Kidney (tissue), 14 donors: ENCODE data around the gene LRRC4C. TPM values are rescaled to one million over a fixed set of nuclear protein-coding genes. Genes with fewer than 3 reads are reported as not detected.

ENCODE experiments used
- DNase-seq, 5 donors: peaks; one replicate each; pipeline ENCODE4 v3.0.0-alpha.2; 2013 to 2020
- FAIRE-seq: peaks from 2 replicates; lab custom pipeline; 2012; peaks lifted over from hg19 to GRCh38; lab: Jason Lieb, UNC
- H3K27ac ChIP-seq, 2 donors: one replicate each; pipeline ENCODE4 v1.7.0; 2013; ENCODE audit warnings: low read depth in 2 of 2, low read length in 2 of 2, inconsistent platforms in 1 of 2
- H3K27me3 ChIP-seq: one replicate; pipeline ENCODE4 v1.7.1; 2013; ENCODE audit warnings: low read length, inconsistent platforms; ENCODE audit not compliant: control insufficient read depth, insufficient read depth
- H3K36me3 ChIP-seq, 3 donors: one replicate each; pipeline versions ENCODE4 v1.7.0 to v1.7.1; 2013; ENCODE audit warnings: low read length in 3 of 3, control low read depth in 1 of 3, inconsistent platforms in 1 of 3; ENCODE audit not compliant: insufficient read depth in 3 of 3, control insufficient read depth in 2 of 3
- H3K4me1 ChIP-seq, 3 donors: one replicate each; pipeline versions ENCODE4 v1.7.0 to v1.7.1; 2013; ENCODE audit warnings: low read length in 3 of 3, inconsistent platforms in 1 of 3, low read depth in 1 of 3; ENCODE audit not compliant: control insufficient read depth in 2 of 3, insufficient read depth in 2 of 3
- H3K4me3 ChIP-seq, 3 donors: one replicate each; pipeline versions ENCODE4 v1.7.0 to v1.8.1; 2013; ENCODE audit warnings: low read length in 3 of 3, control low read depth in 1 of 3, inconsistent platforms in 1 of 3
- H3K9ac ChIP-seq, 3 donors: one replicate each; pipeline versions ENCODE4 v1.7.0 to v1.7.1; 2013; ENCODE audit warnings: low read length in 3 of 3, control low read depth in 1 of 3, inconsistent platforms in 1 of 3
- H3K9me3 ChIP-seq, 3 donors: one replicate each; pipeline versions ENCODE4 v1.7.0 to v1.7.1; 2013; ENCODE audit warnings: low read length in 3 of 3, control low read depth in 1 of 3, inconsistent platforms in 1 of 3; ENCODE audit not compliant: control insufficient read depth in 2 of 3, insufficient read depth in 1 of 3
- CTCF ChIP-seq: IDR thresholded peaks from 3 replicates; pipeline ENCODE4 v1.5.1; 2012; ENCODE audit warnings: mild to moderate bottlenecking, moderate library complexity, borderline replicate concordance; ENCODE audit not compliant: insufficient read depth; ENCODE audit errors: extremely low read depth
- intact Hi-C: fragments of 100-400 bp; cut with DNase I; formaldehyde crosslinking; loops from one replicate; pipeline ENCODE4 v1.11.1; 2022
- polyA plus RNA-seq: library from polyadenylated mRNA; stranded (reverse); fragments of 350-450 nt; fragmentation: Illumina TruSeq; extraction: RNeasy Lipid Tissue Mini Kit (QIAGEN cat#74804); gene quantifications from one replicate; pipeline ENCODE4 v1.2.3, GENCODE V29; 2014; ENCODE audit warnings: low read depth, low replicate concordance; ENCODE audit not compliant: insufficient read depth
- total RNA-seq: library from RNA; stranded (reverse); fragmentation: NEBNext Ultra II Directional; extraction: Animal tissue kit (Norgen Biotek cat#: 25700); gene quantifications from one replicate; pipeline ENCODE4 v1.2.1, GENCODE V29; 2021
- donor health status: control.
- donor health status: control.
- donor health status: control.
- donor health status: control.
- donor health status: control.
- donor health status: DM: yes; HTN: yes; CAD: no.
- donor health status: Normal renal cell carcinoma (clear cell type).

Gene LRRC4C
- total and polyA plus RNA-seq, 2 donors from 2014 or later = 0.26 to 1.6 TPM

DNA sequence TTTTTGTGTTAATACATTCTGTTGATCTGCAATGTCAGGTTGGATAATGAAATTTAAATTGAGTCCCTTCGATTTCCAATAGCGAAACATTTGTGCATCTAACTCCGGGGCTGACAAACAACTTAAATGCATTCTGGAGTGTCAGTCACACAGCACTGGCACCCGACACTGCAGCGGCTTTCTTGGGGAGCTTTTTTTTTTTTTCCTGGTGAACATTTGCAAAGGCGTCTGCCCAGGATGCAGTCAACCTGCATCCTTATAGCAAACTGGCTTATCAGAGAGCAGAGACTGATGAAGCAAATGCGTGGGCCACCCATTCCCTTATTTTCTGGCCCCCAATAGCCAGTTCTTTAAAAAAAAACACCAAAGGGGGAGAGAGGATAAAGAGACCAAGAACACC is 1167.7 kb downstream of the LRRC4C start:
- FAIRE-seq (no peak), DNase-seq (peak in 2 of 5 donors; percentile 17 to 30)
- no peak for TF ChIP-seq CTCF
- Histone ChIP-seq H3K9ac (peak overlapping the region in 1 of 3 donors; percentile 56), H3K27ac (no peak overlapping the region), H3K36me3 (no peaks in the 10 kb centered on the region), H3K4me1 (peaks cover 0 to 3% (median 0%) of the 10 kb centered on the region in 3 donors), H3K4me3 (peak overlapping the region in 1 of 3 donors; percentile 55), H3K27me3 (no peaks in the 10 kb centered on the region), H3K9me3 (no peaks in the 10 kb centered on the region)
- intact Hi-C loops = no loop called here

- intact Hi-C loops = no loop called here
- Histone ChIP-seq H3K36me3 (no peaks in the 10 kb centered on the region), H3K4me3 (peak overlapping the region in 1 of 3 donors; percentile 55), H3K9me3 (no peaks in the 10 kb centered on the region), H3K9ac (peak overlapping the region in 1 of 3 donors; percentile 56), H3K27ac (no peak overlapping the region), H3K27me3 (no peaks in the 10 kb centered on the region), H3K4me1 (peaks cover 0 to 3% (median 0%) of the 10 kb centered on the region in 3 donors)
- DNase-seq = peak in 2 of 5 donors; percentile 31 to 40
- FAIRE-seq = no peak
- no peak for TF ChIP-seq CTCF
Observed at GRCh38 chr11:40291329-40291728, 1168.1 kb downstream of the LRRC4C start.

DNA sequence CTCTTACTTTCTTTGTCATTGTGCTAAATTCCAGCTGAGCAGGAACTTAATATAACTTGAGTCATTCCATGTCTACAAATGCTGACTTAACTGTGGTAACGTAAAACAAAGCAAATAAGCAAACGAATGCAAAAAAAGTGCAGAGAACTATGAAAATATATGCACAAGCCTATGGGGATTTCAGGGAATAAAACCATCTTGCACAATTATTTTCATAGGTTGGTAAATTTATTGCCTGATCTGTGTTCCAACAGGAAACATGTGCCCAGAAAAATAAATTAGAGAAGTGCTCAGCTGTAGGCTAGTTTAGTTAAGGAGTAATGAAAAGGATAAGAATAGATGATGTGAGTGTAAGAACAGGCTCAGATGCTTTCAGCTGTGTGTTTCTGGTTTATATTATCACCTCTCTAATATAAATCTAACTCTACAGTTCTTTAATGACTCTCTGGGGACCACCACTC is 1169.3 kb downstream of the LRRC4C start:
- Histone ChIP-seq H3K9ac (peak overlapping the region in 1 of 3 donors; percentile 2), H3K4me1 (peaks cover 0 to 3% (median 0%) of the 10 kb centered on the region in 3 donors), H3K27me3 (no peaks in the 10 kb centered on the region), H3K9me3 (no peaks in the 10 kb centered on the region), H3K27ac (no peak overlapping the region), H3K4me3 (peak overlapping the region in 1 of 3 donors; percentile 28), H3K36me3 (no peaks in the 10 kb centered on the region)
- intact Hi-C loops = no loop called here
- peak in 2 of 5 donors; percentile 52 to 59 for DNase-seq
- FAIRE-seq = no peak
- no peak for TF ChIP-seq CTCF

DNA sequence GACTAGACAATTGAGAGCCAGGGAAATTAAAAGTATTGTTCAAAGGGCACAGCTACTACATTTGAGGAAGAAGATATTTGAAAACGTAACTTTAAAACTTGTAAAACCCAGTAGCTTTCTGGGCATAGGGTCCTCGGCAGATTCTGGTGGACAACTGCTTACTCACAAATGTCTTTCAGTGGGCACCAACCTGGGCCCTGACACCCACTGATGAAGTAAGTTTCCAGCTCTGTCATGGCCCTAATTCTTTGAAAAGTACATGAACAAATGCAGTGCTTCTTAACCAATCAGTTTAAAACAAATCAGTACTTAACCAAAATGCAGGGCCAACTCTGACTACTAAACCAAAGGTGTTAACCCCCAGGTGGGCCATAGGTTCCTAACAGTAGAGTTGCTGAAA is 1170.1 kb downstream of the LRRC4C start:
- H3K4me3 ChIP-seq = no peak overlapping the region

More for the DNA sequence above, 1170.1 kb downstream of the LRRC4C start:
- Histone ChIP-seq H3K36me3 (no peaks in the 10 kb centered on the region), H3K9ac (no peak overlapping the region), H3K27me3 (no peaks in the 10 kb centered on the region), H3K9me3 (no peaks in the 10 kb centered on the region), H3K27ac (no peak overlapping the region), H3K4me1 (peaks cover 0 to 3% (median 0%) of the 10 kb centered on the region in 3 donors)
- intact Hi-C loops = no loop called here
- DNase-seq (no peak), FAIRE-seq (no peak)
- TF ChIP-seq CTCF = no peak
